Measurements from ENCODE around the gene CARS1. TPM values are rescaled to one million over a fixed set of nuclear protein-coding genes. Genes with fewer than 3 reads are reported as not detected.

The CARS1 gene
- total and polyA plus RNA-seq, 2 of the 8 experiments (the other 6 are each of a cell fraction or from before 2014, with no cell fraction given): 44.1 to 100 TPM

DNA sequence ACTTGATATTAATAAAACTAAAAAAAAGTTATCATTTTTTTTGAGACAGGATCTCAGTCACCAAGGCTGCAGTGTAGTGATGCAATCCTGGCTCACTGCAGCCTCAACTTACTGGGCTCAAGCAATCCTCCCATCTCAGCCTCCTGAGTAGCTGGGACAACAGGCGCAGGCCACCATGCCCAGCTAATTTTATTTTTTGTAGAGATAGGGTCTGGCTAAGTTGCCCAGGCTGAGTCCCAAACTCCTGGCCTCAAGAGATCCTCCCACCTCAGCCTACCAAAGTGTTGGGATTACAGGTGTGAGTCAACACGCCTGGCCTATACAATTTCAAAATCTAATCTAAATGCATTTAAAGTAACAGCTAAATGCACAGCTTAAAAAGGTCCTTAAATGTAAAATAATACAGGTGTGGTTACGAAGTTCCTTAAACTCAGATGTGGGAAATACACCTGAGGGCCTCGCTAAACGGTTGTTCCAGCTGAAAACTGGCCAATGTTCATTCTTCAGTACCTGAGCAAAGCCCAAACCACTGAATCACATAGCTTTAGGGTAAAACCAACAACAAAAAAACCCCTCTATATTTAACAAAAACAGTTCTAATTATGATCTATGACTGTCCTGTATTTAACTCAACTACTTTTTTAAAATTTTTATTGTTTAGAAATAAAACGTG lies 76.9 kb downstream of the CARS1 start:
- ChIA-PET POLR2A (ENCODE audit: partially characterized antibody) (interaction anchor here (0.7 to 4.2 kb wide), 7 partner anchors 10 to 35 kb away, joined by 3 to 28 read pairs (median 4); partner anchors contain the start of gene NAP1L4), CTCF (ENCODE audit: partially characterized antibody) (interaction anchor here (0.8 to 1.7 kb wide), 5 partner anchors 10 to 41 kb away, joined by 3 to 5 read pairs (median 4); no protein-coding TSS in a partner anchor)
- Histone ChIP-seq H3K27me3 (replicated peaks in 1 of 4; ENCODE audit: control insufficient read depth in 3 of 4, extremely low read depth in 1 of 4, insufficient read depth in 3 of 4, low read length in 3 of 4) (no peaks in the 10 kb centered on the region), H3K27ac (ENCODE audit: low read depth, low read length) (no peak overlapping the region), H3K9ac (replicated peaks in 1 of 4; ENCODE audit: extremely low read depth in 1 of 4, low read depth in 3 of 4, low read length in 3 of 4) (no peak overlapping the region), H4K91ac (replicated peaks; ENCODE audit: insufficient read length, low read length) (no peak overlapping the region), H4K8ac (ENCODE audit: extremely low read depth, insufficient read depth, low read length) (no peak overlapping the region), H3K18ac (ENCODE audit: extremely low read depth, low read length) (no peak overlapping the region), H3K36me3 (ENCODE audit: control insufficient read depth in 2 of 4, insufficient read depth in 4 of 4, low read length in 3 of 4) (peaks cover 17 to 47% (median 30%) of the 10 kb centered on the region in 4 experiments), H2AK5ac (ENCODE audit: low read depth, low read length) (no peak overlapping the region), H2BK5ac (ENCODE audit: low read depth, low read length) (no peak overlapping the region), H4K5ac (ENCODE audit: insufficient read length, low read depth, low read length) (no peak overlapping the region), H3K56ac (replicated peaks; ENCODE audit: insufficient read length, low read depth, low read length) (no peak overlapping the region), H3K14ac (ENCODE audit: insufficient read length) (no peak overlapping the region), H2BK120ac (replicated peaks; ENCODE audit: low read depth, low read length) (no peak overlapping the region), H2BK12ac (ENCODE audit: low read depth, low read length) (no peak overlapping the region), H3K4me3 (ENCODE audit: extremely low read depth in 1 of 4, insufficient read depth in 2 of 4, low read depth in 3 of 4, low read length in 4 of 4) (no peak overlapping the region), H4K20me1 (replicated peaks in 1 of 2; ENCODE audit: control insufficient read depth in 1 of 2, insufficient read depth in 2 of 2, low read length in 2 of 2) (peaks cover 17 to 39% of the 10 kb centered on the region in 2 experiments), H3K23ac (ENCODE audit: insufficient read length) (no peak overlapping the region), H3K79me2 (ENCODE audit: control insufficient read depth in 1 of 2, insufficient read depth in 2 of 2, low read length in 2 of 2) (peaks cover 37 to 95% of the 10 kb centered on the region in 2 experiments), H3K9me3 (ENCODE audit: insufficient read depth in 2 of 2, low read depth in 1 of 2, low read length in 1 of 2) (no peaks in the 10 kb centered on the region), H2AFZ (ENCODE audit: low read length) (no peak overlapping the region), H3K4me1 (replicated peaks in 1 of 4; ENCODE audit: control insufficient read depth in 3 of 4, insufficient read depth in 4 of 4, low read length in 3 of 4) (no peaks in the 10 kb centered on the region), H3K4ac (replicated peaks; ENCODE audit: insufficient read length, low read depth, low read length) (no peak overlapping the region), H3K79me1 (ENCODE audit: low read depth, low read length) (peaks cover 5% of the 10 kb centered on the region; the same call in 1 of the 2 replicates), H3K4me2 (ENCODE audit: insufficient read depth in 1 of 2, low read depth in 2 of 2, low read length in 2 of 2) (no peak overlapping the region), H3K23me2 (ENCODE audit: low read depth, low read length) (no peaks in the 10 kb centered on the region), H2BK20ac (ENCODE audit: low read length) (no peak overlapping the region), H2BK15ac (ENCODE audit: low read length) (no peak overlapping the region)
- DNase-seq (ENCODE audit: low read depth in 1 of 2, low spot score in 2 of 2) (no peak), FAIRE-seq (no peak)
- no peak for TF ChIP-seq TAF7 (optimal IDR thresholded peaks at IDR 0.05; ENCODE audit: borderline replicate concordance, low read depth, low read length)
- TF ChIP-seq KDM4A (IDR thresholded peaks at IDR 0.05; ENCODE audit: low read depth, low read length, severe bottlenecking): no peak
- TF ChIP-seq, protein P1, sequence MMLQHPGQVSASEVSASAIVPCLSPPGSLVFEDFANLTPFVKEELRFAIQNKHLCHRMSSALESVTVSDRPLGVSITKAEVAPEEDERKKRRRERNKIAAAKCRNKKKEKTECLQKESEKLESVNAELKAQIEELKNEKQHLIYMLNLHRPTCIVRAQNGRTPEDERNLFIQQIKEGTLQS (IDR thresholded peaks at IDR 0.05; ENCODE audit: insufficient read depth, low read depth, low read length): no peak
- TF ChIP-seq SRF (IDR thresholded peaks at IDR 0.05; ENCODE audit: low read depth, low read length): no peak
- no peak for TF ChIP-seq KDM1A (IDR thresholded peaks at IDR 0.05; ENCODE audit: borderline replicate concordance, low read length)
- TF ChIP-seq CHD2 (IDR thresholded peaks at IDR 0.05; ENCODE audit: low read length): no peak
- no peak for TF ChIP-seq PHF8 (conservative IDR thresholded peaks at IDR 0.05; ENCODE audit: low read depth, low read length)
- TF ChIP-seq POLR2A (IDR thresholded peaks at IDR 0.05; ENCODE audit: control extremely low read depth in 1 of 2, low read depth in 2 of 2, low read length in 2 of 2): no peak
- TF ChIP-seq SIRT6 (IDR thresholded peaks at IDR 0.05; ENCODE audit: low read length): no peak
- TF ChIP-seq GABPA (IDR thresholded peaks at IDR 0.05; ENCODE audit: borderline replicate concordance, insufficient read depth, low read length): no peak
- TF ChIP-seq BRCA1 (IDR thresholded peaks at IDR 0.05; ENCODE audit: low read depth, low read length): no peak
- TF ChIP-seq CHD1 (IDR thresholded peaks at IDR 0.05; ENCODE audit: low read depth, low read length): no peak
- 97% methylated on average over 6 of the region's 6 CpGs; no CpG with 5 or more reads in 1 of the 2 experiments for WGBS, 2 experiments (ENCODE audit: extremely low coverage in 1 of 2, insufficient coverage in 1 of 2, insufficient read length in 1 of 2, insufficient replicate concordance in 2 of 2, low coverage in 1 of 2, low lambda C conversion rate in 2 of 2, missing lambda C conversion rate in 1 of 2)
